ENCODE measurements around the gene PPP3CA.

DNA sequence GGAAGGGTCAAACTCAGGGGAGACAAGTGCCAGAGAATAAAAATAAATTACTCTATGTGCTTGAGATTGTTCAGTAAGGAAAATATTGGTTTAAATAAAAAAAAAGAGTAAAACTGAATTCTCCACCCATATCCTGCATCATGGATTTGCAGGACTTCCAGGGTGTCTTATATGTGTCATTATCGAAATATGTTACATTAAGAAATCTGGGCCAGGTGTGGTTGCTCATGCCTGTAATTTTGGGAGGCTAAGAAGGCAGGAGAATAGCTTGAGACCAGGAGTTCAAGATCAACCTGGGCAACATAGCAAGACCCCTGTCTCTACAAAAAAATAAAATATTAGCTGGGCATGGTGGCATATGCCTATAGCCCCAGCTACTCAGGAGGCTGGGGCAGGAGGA lies 104.9 kb downstream of the PPP3CA start:
- TF ChIP-seq CTCF (IDR thresholded peaks at IDR 0.05) = no peak
- TF ChIP-seq POLR2A (IDR thresholded peaks at IDR 0.05) = no peak
- TF ChIP-seq EP300 (IDR thresholded peaks at IDR 0.05) = no peak
